Kidney (tissue), 14 donors: ENCODE data around the gene NBAS. TPM values are rescaled to one million over a fixed set of nuclear protein-coding genes. Genes with fewer than 3 reads are reported as not detected.

Source experiments
- DNase-seq, 5 donors: peaks; one replicate each; pipeline ENCODE4 v3.0.0-alpha.2; 2013 to 2020
- FAIRE-seq: peaks from 2 replicates; lab custom pipeline; 2012; peaks lifted over from hg19 to GRCh38; lab: Jason Lieb, UNC
- H3K27ac ChIP-seq, 2 donors: one replicate each; pipeline ENCODE4 v1.7.0; 2013; ENCODE audit warnings: low read depth in 2 of 2, low read length in 2 of 2, inconsistent platforms in 1 of 2
- H3K27me3 ChIP-seq: one replicate; pipeline ENCODE4 v1.7.1; 2013; ENCODE audit warnings: low read length, inconsistent platforms; ENCODE audit not compliant: control insufficient read depth, insufficient read depth
- H3K36me3 ChIP-seq, 3 donors: one replicate each; pipeline versions ENCODE4 v1.7.0 to v1.7.1; 2013; ENCODE audit warnings: low read length in 3 of 3, control low read depth in 1 of 3, inconsistent platforms in 1 of 3; ENCODE audit not compliant: insufficient read depth in 3 of 3, control insufficient read depth in 2 of 3
- H3K4me1 ChIP-seq, 3 donors: one replicate each; pipeline versions ENCODE4 v1.7.0 to v1.7.1; 2013; ENCODE audit warnings: low read length in 3 of 3, inconsistent platforms in 1 of 3, low read depth in 1 of 3; ENCODE audit not compliant: control insufficient read depth in 2 of 3, insufficient read depth in 2 of 3
- H3K4me3 ChIP-seq, 3 donors: one replicate each; pipeline versions ENCODE4 v1.7.0 to v1.8.1; 2013; ENCODE audit warnings: low read length in 3 of 3, control low read depth in 1 of 3, inconsistent platforms in 1 of 3
- H3K9ac ChIP-seq, 3 donors: one replicate each; pipeline versions ENCODE4 v1.7.0 to v1.7.1; 2013; ENCODE audit warnings: low read length in 3 of 3, control low read depth in 1 of 3, inconsistent platforms in 1 of 3
- H3K9me3 ChIP-seq, 3 donors: one replicate each; pipeline versions ENCODE4 v1.7.0 to v1.7.1; 2013; ENCODE audit warnings: low read length in 3 of 3, control low read depth in 1 of 3, inconsistent platforms in 1 of 3; ENCODE audit not compliant: control insufficient read depth in 2 of 3, insufficient read depth in 1 of 3
- intact Hi-C: fragments of 100-400 bp; cut with DNase I; formaldehyde crosslinking; loops from one replicate; pipeline ENCODE4 v1.11.1; 2022
- polyA plus RNA-seq: library from polyadenylated mRNA; stranded (reverse); fragments of 350-450 nt; fragmentation: Illumina TruSeq; extraction: RNeasy Lipid Tissue Mini Kit (QIAGEN cat#74804); gene quantifications from one replicate; pipeline ENCODE4 v1.2.3, GENCODE V29; 2014; ENCODE audit warnings: low read depth, low replicate concordance; ENCODE audit not compliant: insufficient read depth
- total RNA-seq: library from RNA; stranded (reverse); fragmentation: NEBNext Ultra II Directional; extraction: Animal tissue kit (Norgen Biotek cat#: 25700); gene quantifications from one replicate; pipeline ENCODE4 v1.2.1, GENCODE V29; 2021
- TF ChIP-seq, protein P1 (sequence below): IDR thresholded peaks from 3 replicates; pipeline ENCODE4 v1.5.1; 2012; ENCODE audit warnings: mild to moderate bottlenecking, moderate library complexity, borderline replicate concordance; ENCODE audit not compliant: insufficient read depth; ENCODE audit errors: extremely low read depth
- donor health status: control.
- donor health status: control.
- donor health status: control.
- donor health status: control.
- donor health status: control.
- donor health status: DM: yes; HTN: yes; CAD: no.
- donor health status: Normal renal cell carcinoma (clear cell type).

NBAS gene
- total and polyA plus RNA-seq, 2 donors from 2014 or later, result 40.8 to 44.2 TPM

DNA sequence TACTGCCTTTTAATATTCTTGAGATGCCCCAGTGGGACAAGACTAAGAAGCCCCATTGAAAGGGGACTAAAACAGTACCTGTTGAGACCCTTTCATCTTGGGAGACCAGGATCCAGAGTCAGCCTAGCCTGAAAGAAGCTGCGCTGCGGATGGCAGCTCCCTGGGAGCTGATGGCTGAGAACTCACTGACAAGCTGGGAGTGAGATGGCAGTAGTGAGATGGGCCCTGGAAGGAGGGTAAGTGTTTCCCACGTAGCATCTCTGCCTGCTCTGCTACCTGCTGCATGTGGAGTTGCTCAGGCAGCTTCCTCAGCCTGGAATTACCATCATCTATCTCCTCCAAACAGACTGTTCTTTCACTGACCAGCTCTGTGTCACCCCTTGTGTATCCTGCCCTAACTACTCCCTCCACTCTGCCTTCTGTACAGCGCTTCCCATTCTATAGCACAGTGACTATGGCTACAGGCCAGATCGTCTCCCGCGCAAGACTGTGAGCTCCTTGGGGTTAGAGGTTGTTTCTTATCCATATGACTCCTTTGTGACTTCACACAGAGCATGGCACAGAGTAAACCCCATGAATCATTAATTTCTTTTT, 330.4 kb downstream of the NBAS start:
- TF ChIP-seq, protein P1, sequence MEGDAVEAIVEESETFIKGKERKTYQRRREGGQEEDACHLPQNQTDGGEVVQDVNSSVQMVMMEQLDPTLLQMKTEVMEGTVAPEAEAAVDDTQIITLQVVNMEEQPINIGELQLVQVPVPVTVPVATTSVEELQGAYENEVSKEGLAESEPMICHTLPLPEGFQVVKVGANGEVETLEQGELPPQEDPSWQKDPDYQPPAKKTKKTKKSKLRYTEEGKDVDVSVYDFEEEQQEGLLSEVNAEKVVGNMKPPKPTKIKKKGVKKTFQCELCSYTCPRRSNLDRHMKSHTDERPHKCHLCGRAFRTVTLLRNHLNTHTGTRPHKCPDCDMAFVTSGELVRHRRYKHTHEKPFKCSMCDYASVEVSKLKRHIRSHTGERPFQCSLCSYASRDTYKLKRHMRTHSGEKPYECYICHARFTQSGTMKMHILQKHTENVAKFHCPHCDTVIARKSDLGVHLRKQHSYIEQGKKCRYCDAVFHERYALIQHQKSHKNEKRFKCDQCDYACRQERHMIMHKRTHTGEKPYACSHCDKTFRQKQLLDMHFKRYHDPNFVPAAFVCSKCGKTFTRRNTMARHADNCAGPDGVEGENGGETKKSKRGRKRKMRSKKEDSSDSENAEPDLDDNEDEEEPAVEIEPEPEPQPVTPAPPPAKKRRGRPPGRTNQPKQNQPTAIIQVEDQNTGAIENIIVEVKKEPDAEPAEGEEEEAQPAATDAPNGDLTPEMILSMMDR, result no peak
- FAIRE-seq (no peak), DNase-seq (no peak)
- no peaks in the 10 kb centered on the region for H3K27me3 ChIP-seq
- H3K9ac ChIP-seq, result no peak overlapping the region
- intact Hi-C loops, result no loop called here
- peaks cover 0 to 2% (median 2%) of the 10 kb centered on the region in 3 donors for H3K36me3 ChIP-seq
- no peaks in the 10 kb centered on the region for H3K4me1 ChIP-seq
- H3K9me3 ChIP-seq, result no peaks in the 10 kb centered on the region
- H3K4me3 ChIP-seq, result no peak overlapping the region
- H3K27ac ChIP-seq, result no peak overlapping the region

DNA sequence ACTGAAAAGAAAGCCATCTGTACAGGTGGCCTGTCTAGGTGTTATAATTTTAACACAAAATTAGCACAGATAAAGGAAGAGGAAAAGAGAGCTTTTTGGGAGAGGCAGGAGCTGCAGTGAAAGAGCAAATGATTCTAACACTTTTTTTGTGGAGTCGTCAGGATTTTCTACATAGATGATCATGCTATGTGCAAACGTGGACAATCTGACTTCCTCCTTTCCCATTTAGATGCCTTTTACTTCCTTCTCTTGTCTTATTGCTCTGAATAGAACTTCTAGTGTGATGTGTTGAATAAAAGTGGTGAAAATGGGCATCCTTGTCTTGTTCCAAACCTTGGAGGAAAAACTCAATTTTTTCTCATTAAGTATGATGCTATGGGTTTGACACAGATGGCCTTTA, 334.5 kb downstream of the NBAS start:
- FAIRE-seq (no peak), DNase-seq (no peak)
- Histone ChIP-seq H3K9ac (no peak overlapping the region), H3K4me1 (no peaks in the 10 kb centered on the region), H3K36me3 (peaks cover 0 to 4% (median 2%) of the 10 kb centered on the region in 3 donors), H3K27me3 (no peaks in the 10 kb centered on the region), H3K9me3 (no peaks in the 10 kb centered on the region), H3K4me3 (no peak overlapping the region), H3K27ac (no peak overlapping the region)
- intact Hi-C loops, result no loop called here
- TF ChIP-seq, protein P1, result no peak

DNA sequence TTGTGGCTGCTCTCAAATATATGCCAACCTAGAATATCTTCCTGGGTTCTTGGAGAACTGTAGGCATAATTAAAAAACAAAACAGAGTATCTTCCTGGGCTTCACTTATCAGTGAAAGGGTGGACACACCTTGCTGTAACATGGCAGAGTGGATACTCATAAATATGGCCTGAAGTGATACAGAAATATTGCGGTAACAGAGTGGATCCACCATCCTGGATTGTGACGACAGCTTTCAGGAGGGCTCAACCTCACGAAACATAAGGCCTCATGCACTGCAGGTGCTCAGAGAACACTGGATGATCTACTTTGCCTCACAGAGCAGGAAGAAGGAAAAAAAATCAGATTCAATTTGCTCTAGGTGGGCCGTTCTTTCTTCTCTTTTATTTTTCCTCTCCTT, 336.0 kb downstream of the NBAS start:
- Histone ChIP-seq H3K36me3 (peaks cover 0 to 4% (median 0%) of the 10 kb centered on the region in 3 donors), H3K4me1 (no peaks in the 10 kb centered on the region), H3K4me3 (no peak overlapping the region), H3K9ac (no peak overlapping the region), H3K9me3 (no peaks in the 10 kb centered on the region), H3K27ac (no peak overlapping the region), H3K27me3 (no peaks in the 10 kb centered on the region)
- intact Hi-C loops, result no loop called here
- FAIRE-seq (no peak), DNase-seq (no peak)
- TF ChIP-seq, protein P1, result no peak

DNA sequence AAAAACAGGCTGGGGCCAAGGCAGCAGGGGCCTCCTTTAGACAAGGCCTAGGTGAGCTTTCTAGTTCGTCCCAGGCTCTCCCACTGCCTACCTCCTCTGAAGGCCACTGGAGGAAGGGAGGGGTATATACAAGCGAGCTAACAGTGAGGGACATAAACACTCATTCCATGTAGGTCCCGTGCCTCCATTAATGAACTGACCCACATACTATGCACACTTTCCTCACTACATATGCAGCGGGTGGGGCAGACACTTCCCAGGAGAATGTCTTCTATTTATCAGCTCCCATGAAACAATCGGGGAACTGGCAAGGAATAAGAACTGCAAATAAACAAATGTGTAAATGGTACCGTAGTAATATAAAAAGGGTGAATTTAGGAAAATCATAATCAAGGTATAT, 336.5 kb downstream of the NBAS start:
- Histone ChIP-seq H3K4me3 (no peak overlapping the region), H3K27ac (no peak overlapping the region), H3K9me3 (no peaks in the 10 kb centered on the region), H3K9ac (no peak overlapping the region), H3K36me3 (peaks cover 0 to 4% (median 0%) of the 10 kb centered on the region in 3 donors), H3K27me3 (no peaks in the 10 kb centered on the region), H3K4me1 (no peaks in the 10 kb centered on the region)
- TF ChIP-seq, protein P1, result no peak
- DNase-seq (no peak), FAIRE-seq (no peak)
- intact Hi-C loops, result no loop called here
